HEK293 (cell line): ENCODE data around the gene ANKRD9.
"Not testable (repeated sequence)": the region's sequence is repeated elsewhere in the genome, so short reads cannot be mapped to it uniquely, and the experiment has no call there.

Experiments
- CTCF ChIA-PET: fragments of 350-600 bp; formaldehyde crosslinking; extraction: SDS; loops from one replicate; lab custom pipeline; 2021; ENCODE audit warnings: antibody characterized with exemption; lab: Yijun Ruan, JAX
- POLR2A ChIA-PET: fragments of 300-600 bp; formaldehyde crosslinking; extraction: SDS; loops from one replicate; lab custom pipeline; 2020; ENCODE audit warnings: antibody characterized with exemption, inconsistent platforms; lab: Yijun Ruan, JAX
- H3K27ac ChIP-seq: fragments of 200-500 bp; sonication (Bioruptor generic); 2 replicates; pipeline ENCODE4 v1.5.1; 2014; ENCODE audit warnings: low read depth, low read length, control low read depth, inconsistent platforms; ENCODE audit errors: extremely low read depth
- H3K36me3 ChIP-seq, 2 experiments: fragments of 200-500 bp in 1 of 2; sonication (Bioruptor generic) in 1 of 2; 1 replicate in 1 of 2; 2 replicates in 1 of 2; pipeline ENCODE4 v1.5.1; 2014 to 2017; ENCODE audit warnings: inconsistent platforms in 2 of 2, low read length in 2 of 2; ENCODE audit not compliant: control insufficient read depth in 2 of 2, insufficient read depth in 1 of 2
- H3K4me1 ChIP-seq: fragments of 200-500 bp; sonication (Bioruptor generic); 2 replicates; pipeline ENCODE4 v1.5.1; 2014; ENCODE audit warnings: mild to moderate bottlenecking, low read length, inconsistent platforms; ENCODE audit not compliant: control insufficient read depth, insufficient read depth
- H3K4me3 ChIP-seq: 2 replicates; pipeline ENCODE4 v1.5.1; 2011; ENCODE audit warnings: low read depth, mild to moderate bottlenecking, control low read depth, low read length, moderate library complexity
- H3K9me3 ChIP-seq: fragments of 200-500 bp; sonication (Bioruptor generic); 2 replicates; pipeline ENCODE4 v1.5.1; 2014; ENCODE audit warnings: low read depth, low read length, inconsistent platforms; ENCODE audit not compliant: control insufficient read depth, insufficient read depth
- AEBP2 ChIP-seq: fragments of 450-650 bp; formaldehyde crosslinking; IDR thresholded peaks from 2 replicates; pipeline ENCODE4 v1.5.1; 2016; ENCODE audit warnings: missing biosample characterization, missing genetic modification characterization, borderline replicate concordance
- BCL11A ChIP-seq: fragments of 450-650 bp; formaldehyde crosslinking; IDR thresholded peaks from 2 replicates; pipeline ENCODE4 v1.5.1; 2016; ENCODE audit warnings: low read depth, missing biosample characterization, missing genetic modification characterization
- CTCF ChIP-seq: fragments of 450-650 bp; formaldehyde crosslinking; IDR thresholded peaks from 2 replicates; pipeline ENCODE4 v1.5.1; 2016; ENCODE audit warnings: missing biosample characterization, missing genetic modification characterization
- KLF1 ChIP-seq: fragments of 450-650 bp; formaldehyde crosslinking; IDR thresholded peaks from 2 replicates; pipeline ENCODE4 v1.5.1; 2016; ENCODE audit warnings: missing biosample characterization, missing genetic modification characterization
- KLF16 ChIP-seq: fragments of 450-650 bp; formaldehyde crosslinking; IDR thresholded peaks from 2 replicates; pipeline ENCODE4 v1.5.1; 2017; ENCODE audit warnings: missing biosample characterization, missing genetic modification characterization
- PRDM1 ChIP-seq: fragments of 450-650 bp; formaldehyde crosslinking; IDR thresholded peaks from 2 replicates; pipeline ENCODE4; 2016; ENCODE audit warnings: missing biosample characterization, missing genetic modification characterization
- SCRT2 ChIP-seq: fragments of 450-650 bp; formaldehyde crosslinking; IDR thresholded peaks from 2 replicates; pipeline ENCODE4 v1.5.1; 2016; ENCODE audit warnings: missing biosample characterization, missing genetic modification characterization
- YY1 ChIP-seq: fragments of 450-650 bp; formaldehyde crosslinking; IDR thresholded peaks from 2 replicates; pipeline ENCODE4 v1.5.1; 2018; ENCODE audit warnings: missing biosample characterization, missing genetic modification characterization
- ZNF10 ChIP-seq: fragments of 450-650 bp; formaldehyde crosslinking; IDR thresholded peaks from 2 replicates; pipeline ENCODE4 v1.5.1; 2017; ENCODE audit warnings: missing biosample characterization, missing genetic modification characterization
- ZNF121 ChIP-seq: fragments of 450-650 bp; formaldehyde crosslinking; IDR thresholded peaks from 2 replicates; pipeline ENCODE4 v1.5.1; 2016; ENCODE audit warnings: missing biosample characterization, missing genetic modification characterization
- ZNF138 ChIP-seq: fragments of 450-650 bp; formaldehyde crosslinking; IDR thresholded peaks from 2 replicates; pipeline ENCODE4 v1.5.1; 2016; ENCODE audit warnings: missing biosample characterization, missing genetic modification characterization, borderline replicate concordance
- ZNF16 ChIP-seq: fragments of 450-650 bp; formaldehyde crosslinking; IDR thresholded peaks from 2 replicates; pipeline ENCODE4 v1.5.1; 2016; ENCODE audit warnings: low read depth, missing biosample characterization, missing genetic modification characterization
- ZNF174 ChIP-seq: fragments of 450-650 bp; formaldehyde crosslinking; IDR thresholded peaks from 2 replicates; pipeline ENCODE4 v1.5.0; 2017; ENCODE audit warnings: missing biosample characterization, mild to moderate bottlenecking, missing genetic modification characterization
- ZNF211 ChIP-seq: fragments of 450-650 bp; formaldehyde crosslinking; IDR thresholded peaks from 2 replicates; pipeline ENCODE4 v1.5.1; 2016; ENCODE audit warnings: low read depth, missing biosample characterization, missing genetic modification characterization
- ZNF214 ChIP-seq: fragments of 450-650 bp; formaldehyde crosslinking; IDR thresholded peaks from 2 replicates; pipeline ENCODE4 v1.5.1; 2017; ENCODE audit warnings: missing biosample characterization, mild to moderate bottlenecking, missing genetic modification characterization, borderline replicate concordance
- ZNF266 ChIP-seq: fragments of 450-650 bp; formaldehyde crosslinking; IDR thresholded peaks from 2 replicates; pipeline ENCODE4 v1.5.1; 2016; ENCODE audit warnings: missing biosample characterization, missing genetic modification characterization, low read depth
- ZNF341 ChIP-seq: fragments of 450-650 bp; formaldehyde crosslinking; IDR thresholded peaks from 2 replicates; pipeline ENCODE4; 2016; ENCODE audit warnings: low read depth, missing biosample characterization, missing genetic modification characterization
- ZNF366 ChIP-seq: fragments of 450-650 bp; formaldehyde crosslinking; conservative IDR thresholded peaks from 2 replicates; pipeline ENCODE4 v1.5.1; 2016; ENCODE audit warnings: missing biosample characterization, missing genetic modification characterization
- ZNF776 ChIP-seq: fragments of 450-650 bp; formaldehyde crosslinking; IDR thresholded peaks from 2 replicates; pipeline ENCODE4 v1.5.0; 2017; ENCODE audit warnings: missing biosample characterization, missing genetic modification characterization, borderline replicate concordance
- ZNF785 ChIP-seq: fragments of 450-650 bp; formaldehyde crosslinking; IDR thresholded peaks from 2 replicates; pipeline ENCODE4 v1.5.1; 2016; ENCODE audit warnings: missing biosample characterization, missing genetic modification characterization
- ZNF843 ChIP-seq: fragments of 450-650 bp; formaldehyde crosslinking; IDR thresholded peaks from 2 replicates; pipeline ENCODE4 v1.5.1; 2016; ENCODE audit warnings: missing biosample characterization, missing genetic modification characterization
- ZSCAN23 ChIP-seq: fragments of 450-650 bp; formaldehyde crosslinking; IDR thresholded peaks from 2 replicates; pipeline ENCODE4 v1.5.1; 2016; ENCODE audit warnings: missing biosample characterization, missing genetic modification characterization

Gene ANKRD9

GRCh38 chr14:102523200-102523568 is 13.6 kb upstream of the ANKRD9 start:
- TF ChIP-seq ZNF785 (tag by site-specific recombination) (no peak), ZNF366 (tag by site-specific recombination) (peak; percentile 74), YY1 (tag by site-specific recombination) (no peak), PRDM1 (tag by site-specific recombination) (peak; percentile 60), ZNF266 (tag by site-specific recombination) (0 out of 2 replicates have a peak, but pooled peaks have one; percentile 10)
- TF ChIP-seq, all 188 proteins: peak for 3
- no peak overlapping the region for H3K4me3 ChIP-seq
- CTCF ChIA-PET, result interaction anchor here (0.6 to 3.0 kb wide), 7 partner anchors 8 to 274 kb away, joined by 3 to 16 read pairs (median 4); no protein-coding TSS in a partner anchor

GRCh38 chr14:102519709-102520108 is 10.1 kb upstream of the ANKRD9 start:
- H3K27ac ChIP-seq, H3K9me3 ChIP-seq, H3K36me3 ChIP-seq, H3K4me1 ChIP-seq, POLR2A ChIA-PET, H3K4me3 ChIP-seq: not testable (repeated sequence)
- 0 out of 2 replicates have a peak, but pooled peaks have one; percentile 81 for TF ChIP-seq ZNF121
- CTCF ChIA-PET, result interaction anchor here (1.6 kb wide), 1 partner anchor 75 kb away, joined by 11 read pairs; no protein-coding TSS in a partner anchor

More at GRCh38 chr14:102523200-102523568, 13.6 kb upstream of the ANKRD9 start:
- Histone ChIP-seq H3K9me3 (no peaks in the 10 kb centered on the region), H3K27ac (no peak overlapping the region), H3K36me3 (no peaks in the 10 kb centered on the region), H3K4me1 (no peaks in the 10 kb centered on the region)
- POLR2A ChIA-PET, result interaction anchor here (1.8 kb wide), 1 partner anchor 69 kb away, joined by 11 read pairs; the partner anchor contains the start of gene RCOR1

- no peak for TF ChIP-seq ZNF138
- TF ChIP-seq ZNF776 (tag by site-specific recombination), result no peak
- no peak for TF ChIP-seq ZNF174 (tag by site-specific recombination)
- no peak for TF ChIP-seq KLF16
- TF ChIP-seq AEBP2 (tag by site-specific recombination), result no peak
- TF ChIP-seq ZNF341 (tag by site-specific recombination), result no peak
- TF ChIP-seq ZNF10 (tag by site-specific recombination), result no peak
- TF ChIP-seq ZNF843, result no peak
- no peak for TF ChIP-seq ZNF211 (tag by site-specific recombination)
- no peak for TF ChIP-seq ZNF214 (tag by site-specific recombination)
- TF ChIP-seq ZNF16, result no peak
- TF ChIP-seq BCL11A (tag by site-specific recombination), result no peak
- no peak for TF ChIP-seq ZSCAN23
- no peak for TF ChIP-seq SCRT2
- TF ChIP-seq CTCF (tag by site-specific recombination), result no peak
- no peak for TF ChIP-seq KLF1 (tag by site-specific recombination)
- H3K4me1 ChIP-seq, result no peaks in the 10 kb centered on the region
- ChIA-PET POLR2A (no interaction called here), CTCF (interaction anchor here (0.6 to 2.0 kb wide), 5 partner anchors 45 to 588 kb away, joined by 3 to 13 read pairs (median 4); no protein-coding TSS in a partner anchor)
- no peak overlapping the region for H3K4me3 ChIP-seq
- no peaks in the 10 kb centered on the region for H3K9me3 ChIP-seq
- H3K36me3 ChIP-seq, result no peaks in the 10 kb centered on the region
- no peak overlapping the region for H3K27ac ChIP-seq
These were observed 8.6 kb upstream of the ANKRD9 start for GRCh38 chr14:102518063-102518648.
